HEK293 (cell line): Measurements from ENCODE around the gene CLN5.

Experiments
- CTCF ChIA-PET: fragments of 350-600 bp; formaldehyde crosslinking; extraction: SDS; loops from one replicate; lab custom pipeline; 2021; ENCODE audit warnings: antibody characterized with exemption; lab: Yijun Ruan, JAX
- POLR2A ChIA-PET: fragments of 300-600 bp; formaldehyde crosslinking; extraction: SDS; loops from one replicate; lab custom pipeline; 2020; ENCODE audit warnings: antibody characterized with exemption, inconsistent platforms; lab: Yijun Ruan, JAX
- H3K27ac ChIP-seq: fragments of 200-500 bp; sonication (Bioruptor generic); 2 replicates; pipeline ENCODE4 v1.5.1; 2014; ENCODE audit warnings: low read depth, low read length, control low read depth, inconsistent platforms; ENCODE audit errors: extremely low read depth
- H3K36me3 ChIP-seq, 2 experiments: fragments of 200-500 bp in 1 of 2; sonication (Bioruptor generic) in 1 of 2; 1 replicate in 1 of 2; 2 replicates in 1 of 2; pipeline ENCODE4 v1.5.1; 2014 to 2017; ENCODE audit warnings: inconsistent platforms in 2 of 2, low read length in 2 of 2; ENCODE audit not compliant: control insufficient read depth in 2 of 2, insufficient read depth in 1 of 2
- H3K4me1 ChIP-seq: fragments of 200-500 bp; sonication (Bioruptor generic); 2 replicates; pipeline ENCODE4 v1.5.1; 2014; ENCODE audit warnings: mild to moderate bottlenecking, low read length, inconsistent platforms; ENCODE audit not compliant: control insufficient read depth, insufficient read depth
- H3K4me3 ChIP-seq: 2 replicates; pipeline ENCODE4 v1.5.1; 2011; ENCODE audit warnings: low read depth, mild to moderate bottlenecking, control low read depth, low read length, moderate library complexity
- H3K9me3 ChIP-seq: fragments of 200-500 bp; sonication (Bioruptor generic); 2 replicates; pipeline ENCODE4 v1.5.1; 2014; ENCODE audit warnings: low read depth, low read length, inconsistent platforms; ENCODE audit not compliant: control insufficient read depth, insufficient read depth
- ZBTB7A ChIP-seq: fragments of 450-650 bp; formaldehyde crosslinking; IDR thresholded peaks from 2 replicates; pipeline ENCODE4 v1.5.1; 2016; ENCODE audit warnings: low read depth, missing biosample characterization, missing genetic modification characterization
- ZNF114 ChIP-seq: fragments of 450-650 bp; formaldehyde crosslinking; IDR thresholded peaks from 2 replicates; pipeline ENCODE4 v1.5.0; 2017; ENCODE audit warnings: missing biosample characterization, missing genetic modification characterization
- ZNF239 ChIP-seq: fragments of 450-650 bp; formaldehyde crosslinking; IDR thresholded peaks from 2 replicates; pipeline ENCODE4 v1.5.1; 2016; ENCODE audit warnings: missing biosample characterization, missing genetic modification characterization
- ZNF626 ChIP-seq: fragments of 450-650 bp; sonication (Bioruptor Pico); formaldehyde crosslinking; IDR thresholded peaks from 2 replicates; pipeline ENCODE4 v1.5.1; 2018; ENCODE audit warnings: missing biosample characterization, missing genetic modification characterization, inconsistent platforms
- ZNF654 ChIP-seq: fragments of 450-650 bp; formaldehyde crosslinking; IDR thresholded peaks from 2 replicates; pipeline ENCODE4 v1.5.1; 2016; ENCODE audit warnings: low read depth, missing biosample characterization, missing genetic modification characterization
- ZNF701 ChIP-seq: fragments of 450-650 bp; formaldehyde crosslinking; IDR thresholded peaks from 2 replicates; pipeline ENCODE4 v1.5.1; 2016; ENCODE audit warnings: missing biosample characterization, missing genetic modification characterization
- ZXDB ChIP-seq: fragments of 450-650 bp; formaldehyde crosslinking; IDR thresholded peaks from 2 replicates; pipeline ENCODE4 v1.5.1; 2016; ENCODE audit warnings: missing biosample characterization, missing genetic modification characterization
- TF ChIP-seq, protein P1 (sequence below): IDR thresholded peaks from 2 replicates; pipeline ENCODE4 v1.6.1; 2011; ENCODE audit warnings: mild to moderate bottlenecking, low read depth, low read length, borderline replicate concordance
- TF ChIP-seq, protein P2 (sequence below): fragments of 450-650 bp; formaldehyde crosslinking; IDR thresholded peaks from 2 replicates; pipeline ENCODE4 v1.5.1; 2016; ENCODE audit warnings: missing biosample characterization, missing genetic modification characterization
- TF ChIP-seq, protein P3 (sequence below): fragments of 450-650 bp; formaldehyde crosslinking; IDR thresholded peaks from 2 replicates; pipeline ENCODE4 v1.5.1; 2017; ENCODE audit warnings: missing biosample characterization, missing genetic modification characterization

CLN5 gene

DNA sequence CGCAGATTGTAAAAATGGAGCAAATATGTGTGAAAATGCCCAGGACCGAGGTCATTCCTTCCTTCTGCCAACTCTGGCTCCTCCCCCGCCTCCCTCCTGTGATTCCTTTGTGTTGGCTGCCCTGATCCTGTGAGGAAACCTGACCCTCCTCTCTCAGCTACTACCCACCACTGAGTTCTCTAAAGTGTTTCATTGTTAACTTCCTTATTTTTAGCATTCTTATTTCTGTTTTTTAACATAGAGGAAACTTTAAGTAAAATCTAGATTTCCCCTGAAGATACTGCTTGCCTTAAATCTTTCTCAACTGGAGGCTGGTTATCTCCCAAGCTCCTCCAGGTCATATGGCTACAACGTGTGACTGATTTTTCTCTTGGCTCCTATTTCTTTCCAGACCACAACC, 56.8 kb downstream of the CLN5 start (continued):
- no peak for TF ChIP-seq ZXDB (tag by site-specific recombination)
- TF ChIP-seq, protein P1, sequence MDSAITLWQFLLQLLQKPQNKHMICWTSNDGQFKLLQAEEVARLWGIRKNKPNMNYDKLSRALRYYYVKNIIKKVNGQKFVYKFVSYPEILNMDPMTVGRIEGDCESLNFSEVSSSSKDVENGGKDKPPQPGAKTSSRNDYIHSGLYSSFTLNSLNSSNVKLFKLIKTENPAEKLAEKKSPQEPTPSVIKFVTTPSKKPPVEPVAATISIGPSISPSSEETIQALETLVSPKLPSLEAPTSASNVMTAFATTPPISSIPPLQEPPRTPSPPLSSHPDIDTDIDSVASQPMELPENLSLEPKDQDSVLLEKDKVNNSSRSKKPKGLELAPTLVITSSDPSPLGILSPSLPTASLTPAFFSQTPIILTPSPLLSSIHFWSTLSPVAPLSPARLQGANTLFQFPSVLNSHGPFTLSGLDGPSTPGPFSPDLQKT, result no peak
- TF ChIP-seq, protein P2, sequence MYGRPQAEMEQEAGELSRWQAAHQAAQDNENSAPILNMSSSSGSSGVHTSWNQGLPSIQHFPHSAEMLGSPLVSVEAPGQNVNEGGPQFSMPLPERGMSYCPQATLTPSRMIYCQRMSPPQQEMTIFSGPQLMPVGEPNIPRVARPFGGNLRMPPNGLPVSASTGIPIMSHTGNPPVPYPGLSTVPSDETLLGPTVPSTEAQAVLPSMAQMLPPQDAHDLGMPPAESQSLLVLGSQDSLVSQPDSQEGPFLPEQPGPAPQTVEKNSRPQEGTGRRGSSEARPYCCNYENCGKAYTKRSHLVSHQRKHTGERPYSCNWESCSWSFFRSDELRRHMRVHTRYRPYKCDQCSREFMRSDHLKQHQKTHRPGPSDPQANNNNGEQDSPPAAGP (tag by site-specific recombination), result no peak
- no peak for TF ChIP-seq ZNF239 (tag by site-specific recombination)

DNA sequence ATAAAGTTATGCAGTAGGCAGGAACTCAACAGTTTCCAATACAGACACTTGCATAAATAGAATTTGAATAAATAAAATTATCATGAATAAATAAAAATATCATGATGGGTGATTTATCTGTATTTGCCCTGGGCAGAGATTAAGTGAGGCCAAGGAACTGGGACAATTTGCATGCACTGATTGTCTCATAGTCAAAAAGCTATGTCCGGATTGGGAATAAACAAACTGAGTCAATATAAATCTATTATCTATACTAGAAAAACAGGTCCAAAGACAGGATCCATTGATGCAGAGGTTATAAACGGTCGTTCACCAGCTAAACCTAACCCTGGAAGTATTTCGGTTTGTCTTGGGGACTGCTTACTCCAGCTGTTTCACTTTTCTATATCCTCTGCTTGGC, 61.3 kb downstream of the CLN5 start:
- Histone ChIP-seq H3K36me3 (peaks cover 0 to 78% of the 10 kb centered on the region in 2 experiments; a peak in 1 of 3 replicates), H3K4me3 (no peak overlapping the region), H3K4me1 (no peaks in the 10 kb centered on the region), H3K9me3 (no peaks in the 10 kb centered on the region), H3K27ac (no peak overlapping the region)
- no peak for TF ChIP-seq ZNF626 (tag by site-specific recombination)
- TF ChIP-seq ZNF701 (tag by site-specific recombination), result no peak
- TF ChIP-seq ZNF114 (tag by site-specific recombination), result no peak
- no peak for TF ChIP-seq ZBTB7A (tag by site-specific recombination)
- TF ChIP-seq ZNF654 (tag by site-specific recombination), result no peak
- TF ChIP-seq, protein P3, sequence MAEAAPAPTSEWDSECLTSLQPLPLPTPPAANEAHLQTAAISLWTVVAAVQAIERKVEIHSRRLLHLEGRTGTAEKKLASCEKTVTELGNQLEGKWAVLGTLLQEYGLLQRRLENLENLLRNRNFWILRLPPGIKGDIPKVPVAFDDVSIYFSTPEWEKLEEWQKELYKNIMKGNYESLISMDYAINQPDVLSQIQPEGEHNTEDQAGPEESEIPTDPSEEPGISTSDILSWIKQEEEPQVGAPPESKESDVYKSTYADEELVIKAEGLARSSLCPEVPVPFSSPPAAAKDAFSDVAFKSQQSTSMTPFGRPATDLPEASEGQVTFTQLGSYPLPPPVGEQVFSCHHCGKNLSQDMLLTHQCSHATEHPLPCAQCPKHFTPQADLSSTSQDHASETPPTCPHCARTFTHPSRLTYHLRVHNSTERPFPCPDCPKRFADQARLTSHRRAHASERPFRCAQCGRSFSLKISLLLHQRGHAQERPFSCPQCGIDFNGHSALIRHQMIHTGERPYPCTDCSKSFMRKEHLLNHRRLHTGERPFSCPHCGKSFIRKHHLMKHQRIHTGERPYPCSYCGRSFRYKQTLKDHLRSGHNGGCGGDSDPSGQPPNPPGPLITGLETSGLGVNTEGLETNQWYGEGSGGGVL (tag by site-specific recombination), result no peak
- ChIA-PET CTCF (no interaction called here), POLR2A (no interaction called here)
